HepG2 (cell line): ENCODE data around the gene ZNF22. TPM values are rescaled to one million over a fixed set of nuclear protein-coding genes. Genes with fewer than 3 reads are reported as not detected.

Experiments used
- ARID5B ChIP-seq: IDR thresholded peaks from 2 replicates; pipeline ENCODE4 v1.4.0; 2020; ENCODE audit warnings: mild to moderate bottlenecking, missing genetic modification reagents
- CTCF ChIP-seq: sonication (generic); formaldehyde crosslinking; IDR thresholded peaks from 2 replicates; pipeline ENCODE4 v1.5.0; 2020; ENCODE audit warnings: mild to moderate bottlenecking, missing genetic modification reagents, moderate library complexity
- DPF2 ChIP-seq: sonication (generic); formaldehyde crosslinking; IDR thresholded peaks from 2 replicates; pipeline ENCODE4 v1.4.0; 2020; ENCODE audit warnings: mild to moderate bottlenecking, low read depth, missing genetic modification reagents, borderline replicate concordance
- ELF3 ChIP-seq: IDR thresholded peaks from 2 replicates; pipeline ENCODE4 v1.6.1; 2016; ENCODE audit warnings: missing genetic modification reagents, missing compliant biosample characterization
- ELF4 ChIP-seq: sonication (generic); formaldehyde crosslinking; IDR thresholded peaks from 2 replicates; pipeline ENCODE4 v1.5.0; 2020; ENCODE audit warnings: missing genetic modification reagents, mild to moderate bottlenecking, moderate library complexity, borderline replicate concordance
- GABPA ChIP-seq, 2 experiments: IDR thresholded peaks; 2 replicates each; pipeline ENCODE4 v1.6.1; 2011 to 2016; ENCODE audit warnings: low read depth in 2 of 2, low read length in 1 of 2, missing biosample characterization in 1 of 2, missing genetic modification characterization in 1 of 2
- GZF1 ChIP-seq: sonication (generic); formaldehyde crosslinking; IDR thresholded peaks from 2 replicates; pipeline ENCODE4 v1.5.1; 2020; ENCODE audit warnings: mild to moderate bottlenecking, missing genetic modification reagents
- HMGXB4 ChIP-seq, 2 experiments: sonication (generic) in 1 of 2; formaldehyde crosslinking in 1 of 2; IDR thresholded peaks; 2 replicates each; pipeline versions ENCODE4 v1.4.0 to v1.6.1; 2018 to 2020; ENCODE audit warnings: missing genetic modification reagents in 2 of 2, borderline replicate concordance in 1 of 2, low read depth in 1 of 2, mild to moderate bottlenecking in 1 of 2, missing biosample characterization in 1 of 2
- HNF4G ChIP-seq, 2 experiments: sonication (generic) in 1 of 2; formaldehyde crosslinking in 1 of 2; IDR thresholded peaks; 2 replicates each; pipeline versions ENCODE4 v1.4.0 to v1.6.1; 2011 to 2020; ENCODE audit warnings: borderline replicate concordance in 2 of 2, low read depth in 2 of 2, mild to moderate bottlenecking in 2 of 2, low read length in 1 of 2, missing genetic modification reagents in 1 of 2, moderate library complexity in 1 of 2
- HNRNPH1 ChIP-seq: fragments of 200-400 bp; formaldehyde crosslinking; optimal IDR thresholded peaks from 2 replicates; pipeline ENCODE3; 2017; ENCODE audit warnings: mild to moderate bottlenecking, low read depth, low read length
- MED1 ChIP-seq: sonication (generic); formaldehyde crosslinking; IDR thresholded peaks from 2 replicates; pipeline ENCODE4 v1.4.0; 2020; ENCODE audit warnings: missing genetic modification reagents
- PHF5A ChIP-seq: IDR thresholded peaks from one replicate; pipeline ENCODE4 v1.6.1; 2018; ENCODE audit warnings: low read depth, missing genetic modification reagents; ENCODE audit not compliant: unreplicated experiment
- RAD21 ChIP-seq: fragments of 450-650 bp; formaldehyde crosslinking; IDR thresholded peaks from 2 replicates; pipeline ENCODE4 v1.5.0; 2020; ENCODE audit warnings: mild to moderate bottlenecking
- SOX5 ChIP-seq: IDR thresholded peaks from 2 replicates; pipeline ENCODE4 v1.6.1; 2016; ENCODE audit warnings: borderline replicate concordance
- TERF1 ChIP-seq: sonication (generic); formaldehyde crosslinking; IDR thresholded peaks from 2 replicates; pipeline ENCODE4 v1.8.0; 2022; ENCODE audit warnings: mild to moderate bottlenecking, missing genetic modification reagents, moderate library complexity
- ZBTB7B ChIP-seq: sonication (generic); formaldehyde crosslinking; IDR thresholded peaks from 2 replicates; pipeline ENCODE4 v1.4.0; 2020; ENCODE audit warnings: missing genetic modification reagents
- ZFP82 ChIP-seq: sonication (generic); formaldehyde crosslinking; IDR thresholded peaks from 2 replicates; pipeline ENCODE4 v1.5.1; 2020; ENCODE audit warnings: mild to moderate bottlenecking, missing genetic modification reagents, borderline replicate concordance
- ZNF3 ChIP-seq: IDR thresholded peaks from 2 replicates; pipeline ENCODE4 v1.7.0; 2017; ENCODE audit warnings: inconsistent platforms
- ZNF350 ChIP-seq: sonication (generic); formaldehyde crosslinking; IDR thresholded peaks from 2 replicates; pipeline ENCODE4 v1.4.0; 2020; ENCODE audit warnings: mild to moderate bottlenecking, low read depth, missing genetic modification reagents, borderline replicate concordance
- ZSCAN30 ChIP-seq: sonication (generic); formaldehyde crosslinking; IDR thresholded peaks from 2 replicates; pipeline ENCODE4 v1.5.0; 2020; ENCODE audit warnings: mild to moderate bottlenecking, missing genetic modification reagents
- polyA plus RNA-seq, 8 experiments: library from polyadenylated mRNA; depleted of rRNA in 3 of 8; stranded (reverse) in 7 of 8; unstranded in 1 of 8; fragments of >200 nt; fragmentation: Illumina TruSeq in 4 of 8; extraction: Trizol in 4 of 8; gene quantifications; 2 replicates each; pipeline versions ENCODE4 v1.2.1 to v1.2.3, GENCODE V29; 2011 to 2016; ENCODE audit warnings: low read depth in 4 of 8, missing spikeins in 1 of 8, mixed read lengths in 1 of 8; ENCODE audit not compliant: insufficient read depth in 1 of 8
- total RNA-seq, 5 experiments: library from RNA; depleted of rRNA; stranded (reverse); fragments of >200 nt; fragmentation: Illumina TruSeq; extraction: Trizol; gene quantifications; 2 replicates each; pipeline ENCODE4 v1.2.3, GENCODE V29; 2016; ENCODE audit warnings: low read depth in 1 of 5

The ZNF22 gene
- total and polyA plus RNA-seq, 2 of the 13 experiments (the other 11 are each of a cell fraction or from before 2014, with no cell fraction given), result 0.40 to 1.3 TPM

- TF ChIP-seq CTCF (CRISPR knock-in tag) (peak; percentile 87), ZBTB7B (CRISPR knock-in tag) (no peak), HMGXB4 (CRISPR knock-in tag; IDR thresholded peaks at IDR 0.05; ENCODE audit: borderline replicate concordance in 1 of 2, low read depth in 1 of 2) (peak; percentile 45 to 62; a peak in 2 of 4 replicates), ZFP82 (no peak), MED1 (peak; percentile 58), DPF2 (CRISPR knock-in tag) (no peak), ZNF3 (CRISPR knock-in tag) (no peak), ARID5B (CRISPR knock-in tag) (peak; percentile 22; the same call in 1 of the 2 replicates), TERF1 (CRISPR knock-in tag) (no peak), SOX5 (CRISPR knock-in tag) (peak; percentile 54; the same call in 1 of the 2 replicates), HNRNPH1 (no peak), HNF4G (IDR thresholded peaks at IDR 0.05; ENCODE audit: borderline replicate concordance, low read depth, low read length) (no peak), HNF4G (CRISPR knock-in tag; IDR thresholded peaks at IDR 0.05; ENCODE audit: borderline replicate concordance, low read depth) (no peak), ZSCAN30 (CRISPR knock-in tag) (no peak), PHF5A (no peak), GZF1 (CRISPR knock-in tag) (no peak), GABPA (IDR thresholded peaks at IDR 0.05; ENCODE audit: low read depth, low read length) (no peak), GABPA (CRISPR knock-in tag; IDR thresholded peaks at IDR 0.05; ENCODE audit: low read depth) (no peak; the same call in 1 of the 2 replicates), ELF4 (CRISPR knock-in tag) (no peak), ZNF350 (no peak), RAD21 (CRISPR knock-in tag) (peak; percentile 83), ELF3 (CRISPR knock-in tag) (peak; percentile 71)
Measured at GRCh38 chr10:45008524-45009161, 7.9 kb downstream of the ZNF22 start (continued).
